ENCODE results near the gene CARM1.
A peak's percentile ranks its signal among the peaks of the same experiment; 100 is the strongest.
"Not testable (repeated sequence)": the region's sequence is repeated elsewhere in the genome, so short reads cannot be mapped to it uniquely, and the experiment has no call there.

Gene CARM1

GRCh38 chr19:10935371-10936059, 64.2 kb downstream of the CARM1 start:
- DNase-seq, result no peak

GRCh38 chr19:10936661-10937084, 65.3 kb downstream of the CARM1 start:
- no peak for DNase-seq

GRCh38 chr19:10941649-10942048, 70.3 kb downstream of the CARM1 start:
- DNase-seq, result not testable (repeated sequence)

GRCh38 chr19:10943412-10943811, 72.1 kb downstream of the CARM1 start:
- not testable (repeated sequence) for DNase-seq

- no peak for DNase-seq
Measured at GRCh38 chr19:10945264-10945663, 73.9 kb downstream of the CARM1 start.

GRCh38 chr19:10946958-10947657, 75.8 kb downstream of the CARM1 start:
- no peak for DNase-seq

DNA sequence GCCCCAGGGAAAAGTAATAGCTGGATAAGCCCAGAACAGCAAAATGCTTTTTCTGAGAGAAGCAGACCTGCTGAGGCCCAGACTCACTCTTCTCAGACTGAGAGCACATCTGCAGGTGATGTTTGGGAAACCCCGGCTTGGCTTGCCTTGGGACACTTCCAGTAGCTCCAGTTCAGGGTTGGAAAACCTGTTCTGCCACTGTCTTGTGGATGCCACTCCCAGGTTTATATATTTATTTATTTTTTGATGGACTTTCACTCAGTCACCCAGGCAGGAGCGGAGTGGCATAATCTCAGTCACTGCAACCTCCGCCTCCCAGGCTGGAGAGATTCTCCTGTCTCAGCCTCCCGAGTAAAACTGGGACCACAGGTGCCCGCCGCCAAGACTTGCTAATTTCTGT, 81.5 kb downstream of the CARM1 start:
- DNase-seq, result no peak

- not testable (repeated sequence) for DNase-seq
Measured at GRCh38 chr19:10959277-10959968, 88.1 kb downstream of the CARM1 start.

GRCh38 chr19:10960314-10961072, 89.1 kb downstream of the CARM1 start, which contains the start of gene SMARCA4:
TSS of gene SMARCA4 (plus strand) at chr19:10961030. CDS start at chr19:10984152, 23,122 bp downstream.
- peak; percentile 95 to 97 for DNase-seq

DNA sequence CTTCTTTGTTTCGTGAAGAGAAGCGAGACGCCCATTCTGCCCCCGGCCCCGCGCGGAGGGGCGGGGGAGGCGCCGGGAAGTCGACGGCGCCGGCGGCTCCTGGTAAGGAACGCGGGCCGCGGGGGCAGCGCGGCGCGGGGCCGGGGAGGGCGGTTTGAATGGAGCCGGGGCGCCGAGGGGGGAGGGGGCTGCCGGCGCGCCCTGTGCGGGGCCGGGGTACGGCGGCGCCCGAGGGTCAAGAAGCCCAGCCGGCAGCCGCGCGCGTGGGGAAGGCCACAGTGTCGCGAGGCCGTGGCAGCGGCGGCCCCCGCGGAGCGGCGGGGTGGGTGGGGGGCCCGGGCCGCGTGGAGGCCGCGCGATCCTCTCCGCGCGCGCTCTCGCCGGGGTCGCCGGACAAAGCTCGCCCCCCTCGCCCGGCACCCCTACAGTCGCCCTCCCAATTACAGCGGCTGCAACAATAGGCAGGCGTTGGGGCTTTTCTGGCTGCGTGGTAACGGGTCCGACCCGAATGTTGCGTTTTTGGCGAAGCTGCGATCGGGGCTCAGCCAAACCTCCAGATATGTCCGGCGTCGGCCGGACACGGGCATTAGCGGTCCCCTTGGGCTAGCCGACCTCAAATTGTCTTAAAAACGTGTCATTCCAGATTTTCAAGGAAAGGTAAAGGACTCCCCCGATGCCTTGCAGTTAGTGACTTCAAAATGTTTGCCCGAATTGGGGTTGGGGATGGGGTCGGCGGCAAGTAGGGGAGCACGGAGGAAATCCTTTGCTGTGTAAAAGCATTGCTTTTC, 89.9 kb downstream of the CARM1 start:
- no peak for DNase-seq

- DNase-seq, result no peak
Measured at GRCh38 chr19:10962863-10963262, 91.5 kb downstream of the CARM1 start.

DNA sequence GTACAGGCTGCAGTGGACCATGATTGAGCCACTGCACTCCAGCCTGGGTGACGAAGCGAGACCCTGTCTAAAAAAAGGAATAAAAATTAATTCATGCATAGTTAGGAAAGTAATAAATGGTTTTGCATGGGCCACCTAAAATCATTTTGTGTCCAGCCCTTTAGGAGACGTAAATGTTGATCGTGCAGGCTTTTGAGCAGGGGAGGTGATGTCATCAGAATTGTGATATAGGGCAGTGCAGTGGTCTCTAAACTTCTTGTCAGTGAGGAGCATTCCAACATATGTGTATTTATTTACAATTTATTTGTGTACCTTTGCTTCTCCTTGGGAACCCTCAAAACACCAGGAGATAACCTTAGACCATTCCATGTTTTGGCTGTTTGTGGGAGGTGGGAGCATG, 92.5 kb downstream of the CARM1 start:
- DNase-seq, result no peak

DNA sequence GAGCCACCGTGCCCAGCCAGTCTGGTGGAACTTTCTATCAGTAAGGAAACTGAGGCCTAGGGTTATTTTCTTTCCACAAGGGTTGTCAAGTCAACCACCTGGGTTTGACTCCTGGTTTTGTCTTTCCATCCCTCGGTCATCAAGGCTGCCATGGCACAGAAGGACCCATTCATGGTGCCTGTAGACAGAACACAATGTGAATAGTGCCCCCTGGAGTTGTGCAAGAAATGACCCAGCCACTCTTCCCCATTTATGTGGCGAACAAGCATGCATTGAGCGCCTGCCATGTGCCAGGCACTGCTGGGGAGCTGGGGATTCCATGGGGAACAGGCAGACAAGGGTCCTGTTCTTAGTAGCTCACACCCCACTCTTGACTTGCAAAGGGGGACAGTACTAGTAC, 93.5 kb downstream of the CARM1 start:
- DNase-seq, result no peak

DNA sequence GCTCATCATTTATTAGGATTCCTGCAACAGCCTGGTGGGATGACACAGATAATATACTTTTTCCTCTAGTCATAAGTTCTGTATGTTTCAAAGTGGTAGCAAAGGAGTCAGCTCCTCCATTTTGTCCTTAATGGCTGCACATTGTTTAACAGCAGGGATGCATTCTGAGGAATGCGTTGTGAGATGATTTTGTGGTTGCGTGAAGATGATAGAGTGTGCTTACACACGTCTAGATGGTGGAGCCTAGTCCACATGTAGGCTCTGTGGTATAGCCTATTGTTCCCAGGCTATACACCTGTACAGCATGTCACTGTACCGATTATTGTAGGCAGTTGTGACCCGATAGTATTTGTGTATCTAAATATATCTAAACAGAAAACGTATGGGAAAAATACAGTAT, 94.0 kb downstream of the CARM1 start:
- no peak for DNase-seq

DNA sequence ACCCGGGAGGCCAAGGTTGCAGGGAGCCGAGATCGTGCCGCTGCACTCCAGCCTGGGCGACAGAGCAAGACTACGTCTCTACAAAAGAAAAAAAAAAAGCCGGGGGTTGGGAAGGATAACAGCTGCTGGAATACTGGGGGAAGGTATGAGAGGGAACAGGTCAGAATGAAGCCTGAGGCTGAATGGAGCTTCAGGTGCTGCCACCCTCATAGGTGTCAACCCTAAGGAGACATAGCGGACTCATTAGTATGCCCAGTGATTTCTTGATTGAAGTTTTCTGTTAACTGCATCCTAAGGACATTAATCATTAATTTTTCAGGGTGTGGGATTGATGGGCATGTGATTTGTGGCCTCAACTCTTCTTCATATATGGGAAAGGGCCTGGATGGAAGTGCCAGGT, 95.5 kb downstream of the CARM1 start:
- DNase-seq, result no peak

DNA sequence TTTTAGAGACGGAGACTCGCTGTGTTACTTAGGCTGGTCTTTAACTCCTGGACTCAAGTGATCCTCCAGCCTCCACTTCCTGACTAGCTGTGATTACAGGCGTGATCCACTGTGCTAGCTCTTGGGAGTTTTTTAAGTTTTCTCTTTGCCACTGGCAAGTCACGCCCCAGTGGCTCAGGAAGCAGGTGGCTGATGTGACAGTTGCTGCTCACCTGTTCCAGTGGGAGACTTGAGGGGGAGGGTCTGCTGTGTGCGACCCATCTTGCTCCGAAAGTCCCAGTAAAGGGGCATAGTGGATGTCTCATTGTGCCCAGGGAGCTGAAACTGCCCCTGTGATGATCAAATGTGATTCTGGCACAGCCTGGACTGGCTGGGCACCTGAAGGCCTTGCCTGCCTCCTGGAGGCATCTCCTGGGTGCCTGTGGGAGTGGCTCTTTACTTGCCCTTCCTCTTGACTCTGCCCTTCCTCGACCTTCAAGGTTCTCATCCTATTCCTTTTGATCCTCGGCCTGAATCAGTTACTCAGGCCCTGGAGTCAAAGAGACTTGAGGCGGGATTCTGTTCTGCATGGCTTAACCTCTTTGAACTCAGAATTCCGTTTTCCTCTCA, 97.3 kb downstream of the CARM1 start:
- DNase-seq, result no peak

- no peak for DNase-seq
Measured at GRCh38 chr19:10971107-10971726, 99.9 kb downstream of the CARM1 start.

Measured in activated CD4-positive, alpha-beta T cell treated with anti-CD3 and anti-CD28 coated beads, Interleukin-2, amount 50 U/mL, for 4 hours (primary cell).